Measurements from ENCODE around the gene SRCAP. TPM values are rescaled to one million over a fixed set of nuclear protein-coding genes. Genes with fewer than 3 reads are reported as not detected.

SRCAP gene
- total RNA-seq, 1 donor from 2014 or later: 79.7 TPM

DNA sequence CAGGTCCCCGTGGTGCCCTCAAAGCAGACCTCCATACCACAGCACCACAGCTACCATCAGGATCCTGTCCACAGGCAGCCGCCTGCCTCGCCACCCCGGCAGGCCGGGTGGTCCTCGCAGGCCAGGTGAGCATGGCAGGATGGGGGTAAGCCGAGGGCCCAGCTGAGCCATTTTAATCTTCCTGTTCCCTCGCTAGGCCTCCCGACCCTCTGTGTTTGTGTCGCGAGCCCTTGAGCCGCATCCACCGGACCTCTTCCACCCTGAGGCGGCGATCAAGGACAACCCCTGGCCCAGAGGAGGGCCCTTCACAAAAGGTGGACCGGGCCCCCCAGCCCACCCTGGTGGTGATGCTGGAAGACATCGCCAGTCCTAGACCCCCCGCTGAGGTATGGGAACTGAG is 46.3 kb upstream of the SRCAP start:
- Mint-ChIP-seq H3K27ac (no peak overlapping the region), H3K36me3 (peaks cover 7% of the 10 kb centered on the region), H3K9me3 (no peaks in the 10 kb centered on the region), H3K4me1 (peaks cover 24% of the 10 kb centered on the region), H3K4me3 (peak overlapping the region; percentile 84), H3K27me3 (ENCODE audit: low read depth) (no peaks in the 10 kb centered on the region)
- TF ChIP-seq CTCF (IDR thresholded peaks at IDR 0.05; ENCODE audit: unreplicated experiment): no peak
- DNase-seq (ENCODE audit: low spot score in 2 of 2, unreplicated experiment in 2 of 2): no peak

- Mint-ChIP-seq H3K4me1 (peaks cover 24% of the 10 kb centered on the region), H3K36me3 (peaks cover 7% of the 10 kb centered on the region), H3K4me3 (no peak overlapping the region), H3K9me3 (no peaks in the 10 kb centered on the region), H3K27ac (no peak overlapping the region), H3K27me3 (ENCODE audit: low read depth) (no peaks in the 10 kb centered on the region)
- DNase-seq (ENCODE audit: low spot score in 2 of 2, unreplicated experiment in 2 of 2): no peak
- TF ChIP-seq CTCF (IDR thresholded peaks at IDR 0.05; ENCODE audit: unreplicated experiment): no peak
Observed at GRCh38 chr16:30654856-30655255, 44.1 kb upstream of the SRCAP start.

DNA sequence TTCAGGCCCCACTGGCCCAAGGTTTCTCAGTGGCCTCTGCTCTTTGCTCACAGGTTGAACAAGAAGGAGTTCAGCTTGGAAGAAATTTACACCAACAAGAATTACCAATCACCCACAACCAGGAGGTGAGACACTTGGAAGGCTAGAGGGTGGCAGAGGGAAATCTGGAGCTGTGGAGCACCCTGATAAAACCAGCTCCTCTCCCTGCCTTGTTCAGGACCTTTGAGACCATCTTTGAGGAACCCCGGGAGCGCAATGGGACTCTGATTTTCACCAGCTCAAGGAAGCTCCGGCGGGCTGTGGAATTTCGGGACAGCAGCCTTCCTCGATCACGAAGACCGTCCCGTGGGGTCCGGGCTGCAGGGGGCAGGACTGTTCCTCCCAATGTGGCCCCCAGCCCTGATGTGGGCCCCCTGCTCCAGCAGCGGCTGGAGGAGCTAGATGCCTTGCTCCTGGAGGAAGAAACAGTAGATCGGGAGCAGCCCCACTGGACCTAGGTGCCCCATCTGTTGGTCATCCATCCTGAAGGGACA is 43.1 kb upstream of the SRCAP start:
- TF ChIP-seq CTCF (IDR thresholded peaks at IDR 0.05; ENCODE audit: unreplicated experiment): no peak
- no peak overlapping the region for H3K27ac Mint-ChIP-seq
- no peak for DNase-seq (ENCODE audit: low spot score in 2 of 2, unreplicated experiment in 2 of 2)
- H3K36me3 Mint-ChIP-seq: peaks cover 10% of the 10 kb centered on the region
- H3K4me3 Mint-ChIP-seq: no peak overlapping the region
- peaks cover 30% of the 10 kb centered on the region for H3K4me1 Mint-ChIP-seq
- H3K27me3 Mint-ChIP-seq (ENCODE audit: low read depth): no peaks in the 10 kb centered on the region
- no peaks in the 10 kb centered on the region for H3K9me3 Mint-ChIP-seq

GRCh38 chr16:30656388-30656787 is 42.6 kb upstream of the SRCAP start:
- H3K4me3 Mint-ChIP-seq: no peak overlapping the region
- H3K9me3 Mint-ChIP-seq: no peaks in the 10 kb centered on the region
- TF ChIP-seq CTCF (IDR thresholded peaks at IDR 0.05; ENCODE audit: unreplicated experiment): no peak
- peaks cover 12% of the 10 kb centered on the region for H3K36me3 Mint-ChIP-seq
- DNase-seq (ENCODE audit: low spot score in 2 of 2, unreplicated experiment in 2 of 2): no peak
- H3K27me3 Mint-ChIP-seq (ENCODE audit: low read depth): no peaks in the 10 kb centered on the region
- H3K4me1 Mint-ChIP-seq: peaks cover 35% of the 10 kb centered on the region
- H3K27ac Mint-ChIP-seq: peak overlapping the region; percentile 71

DNA sequence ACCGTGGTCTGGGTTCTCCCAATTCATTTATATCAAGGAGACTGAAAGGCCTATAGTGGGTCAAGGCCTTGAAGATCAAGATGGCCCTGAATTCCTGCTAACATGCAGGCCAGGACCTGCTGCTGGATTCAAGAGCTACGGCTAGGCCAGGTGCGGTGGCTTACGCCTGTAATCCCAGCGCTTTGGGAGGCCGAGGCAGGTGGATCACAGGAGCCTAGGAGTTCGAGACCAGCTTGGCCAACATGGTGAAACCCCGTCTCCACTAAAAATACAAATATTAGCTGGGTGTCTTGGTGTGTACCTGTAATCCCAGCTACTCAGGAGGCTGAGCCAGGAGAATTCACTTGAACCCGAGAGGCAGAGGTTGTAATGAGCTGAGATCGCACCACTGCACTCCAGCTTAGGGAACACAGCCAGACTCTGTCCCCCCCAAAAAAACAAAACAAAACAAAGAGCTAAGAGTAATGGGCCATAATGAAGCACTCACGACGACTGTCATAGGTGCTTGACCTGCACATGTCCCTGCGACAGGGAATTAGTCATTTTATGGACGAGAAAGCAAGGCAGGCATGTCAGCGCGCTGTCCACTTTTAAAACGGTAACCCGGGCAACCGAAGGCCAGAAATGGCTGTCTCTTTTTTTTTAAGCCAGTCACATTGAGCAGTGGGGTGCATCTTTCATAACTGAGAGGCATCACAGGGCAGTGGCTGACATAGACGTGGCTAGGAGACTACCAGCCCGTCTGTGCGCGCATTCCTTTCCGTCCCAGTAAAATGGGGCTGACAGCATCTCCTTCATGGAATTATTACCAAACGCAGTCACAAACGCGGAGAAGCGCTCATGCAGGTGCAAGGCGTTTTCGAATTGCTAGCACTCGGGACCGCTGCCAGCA is 41.8 kb upstream of the SRCAP start:
- TF ChIP-seq CTCF (IDR thresholded peaks at IDR 0.05; ENCODE audit: unreplicated experiment): no peak
- Mint-ChIP-seq H3K36me3 (peaks cover 12% of the 10 kb centered on the region), H3K27ac (peak overlapping the region; percentile 87), H3K9me3 (no peaks in the 10 kb centered on the region), H3K27me3 (ENCODE audit: low read depth) (no peaks in the 10 kb centered on the region), H3K4me1 (peaks cover 35% of the 10 kb centered on the region), H3K4me3 (peak overlapping the region; percentile 68)
- DNase-seq (ENCODE audit: low spot score in 2 of 2, unreplicated experiment in 2 of 2): no peak
